ENCODE results near the gene SYNJ2. TPM values are rescaled to one million over a fixed set of nuclear protein-coding genes. Genes with fewer than 3 reads are reported as not detected.

SYNJ2 gene
- total and polyA plus RNA-seq, 2 donors (not counting 3 experiments of a cell fraction or from before 2014, with no cell fraction given): 35.1 to 78.2 TPM

DNA sequence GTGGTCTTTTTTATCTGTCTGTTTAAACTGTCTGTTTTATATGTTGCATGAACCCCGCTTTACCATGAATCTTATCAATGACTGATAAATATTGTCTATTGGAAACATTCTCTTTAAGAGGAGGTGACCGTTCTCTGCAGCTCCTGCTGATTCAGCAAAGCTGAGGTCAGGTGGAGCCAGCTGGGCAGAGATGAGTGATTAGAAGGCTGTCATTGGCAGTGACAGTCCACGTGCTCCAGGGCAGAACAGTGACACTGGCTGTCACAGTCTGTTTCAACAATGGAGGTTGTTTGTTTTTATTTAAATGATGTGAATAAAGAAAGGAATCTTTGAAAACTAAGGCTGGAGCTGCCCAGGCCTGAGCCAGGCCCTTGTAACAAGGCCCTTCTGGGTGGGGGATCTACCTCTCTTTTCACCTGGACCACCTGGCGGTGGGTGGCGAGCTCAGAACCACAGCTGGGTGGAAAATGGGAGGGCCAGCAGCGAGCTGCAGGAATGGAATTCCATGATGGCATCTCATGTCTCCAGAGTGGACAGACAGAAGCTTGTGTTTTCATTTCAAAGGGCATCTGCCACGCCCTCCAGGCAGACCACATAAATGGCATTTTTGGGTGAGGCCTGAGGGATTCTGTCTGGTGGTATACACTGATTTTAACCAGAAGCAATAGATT is 12.6 kb downstream of the SYNJ2 start:
- peaks cover 99% of the 10 kb centered on the region for H3K79me2 ChIP-seq (ENCODE audit: control insufficient read depth, insufficient read depth, low read length)
- H3K27me3 ChIP-seq (ENCODE audit: control insufficient read depth in 2 of 2, insufficient read depth in 2 of 2, low read length in 2 of 2): no peaks in the 10 kb centered on the region
- H3K9me1 ChIP-seq (replicated peaks; ENCODE audit: control insufficient read depth, extremely low read depth, insufficient read depth, low read length): no peaks in the 10 kb centered on the region
- CTCF ChIA-PET: interaction anchor here (0.6 to 3.5 kb wide), 7 partner anchors 9 to 287 kb away, joined by 3 to 17 read pairs (median 4); partner anchors contain the start of gene SYNJ2
- no peak for TF ChIP-seq GATA2 (IDR thresholded peaks at IDR 0.05; ENCODE audit: insufficient read depth, insufficient read length, low read depth, low read length)
- TF ChIP-seq, protein P1, sequence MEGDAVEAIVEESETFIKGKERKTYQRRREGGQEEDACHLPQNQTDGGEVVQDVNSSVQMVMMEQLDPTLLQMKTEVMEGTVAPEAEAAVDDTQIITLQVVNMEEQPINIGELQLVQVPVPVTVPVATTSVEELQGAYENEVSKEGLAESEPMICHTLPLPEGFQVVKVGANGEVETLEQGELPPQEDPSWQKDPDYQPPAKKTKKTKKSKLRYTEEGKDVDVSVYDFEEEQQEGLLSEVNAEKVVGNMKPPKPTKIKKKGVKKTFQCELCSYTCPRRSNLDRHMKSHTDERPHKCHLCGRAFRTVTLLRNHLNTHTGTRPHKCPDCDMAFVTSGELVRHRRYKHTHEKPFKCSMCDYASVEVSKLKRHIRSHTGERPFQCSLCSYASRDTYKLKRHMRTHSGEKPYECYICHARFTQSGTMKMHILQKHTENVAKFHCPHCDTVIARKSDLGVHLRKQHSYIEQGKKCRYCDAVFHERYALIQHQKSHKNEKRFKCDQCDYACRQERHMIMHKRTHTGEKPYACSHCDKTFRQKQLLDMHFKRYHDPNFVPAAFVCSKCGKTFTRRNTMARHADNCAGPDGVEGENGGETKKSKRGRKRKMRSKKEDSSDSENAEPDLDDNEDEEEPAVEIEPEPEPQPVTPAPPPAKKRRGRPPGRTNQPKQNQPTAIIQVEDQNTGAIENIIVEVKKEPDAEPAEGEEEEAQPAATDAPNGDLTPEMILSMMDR (IDR thresholded peaks at IDR 0.05; ENCODE audit: extremely low read depth in 1 of 2, insufficient read depth in 1 of 2, low read depth in 1 of 2, low read length in 2 of 2): no peak
- no peak for TF ChIP-seq FOS (IDR thresholded peaks at IDR 0.05; ENCODE audit: borderline replicate concordance, insufficient read depth, low read length)
- no peak for TF ChIP-seq MYC (IDR thresholded peaks at IDR 0.05; ENCODE audit: low read depth, low read length)
- no peak for TF ChIP-seq JUN (IDR thresholded peaks at IDR 0.05; ENCODE audit: borderline replicate concordance, insufficient read depth, insufficient read length, low read depth)
- TF ChIP-seq POLR2AphosphoS5 (IDR thresholded peaks at IDR 0.05; ENCODE audit: insufficient read depth, low read depth, low read length): no peak
- no peak for TF ChIP-seq POLR2A (IDR thresholded peaks at IDR 0.05; ENCODE audit: low read depth, low read length)
- TF ChIP-seq, protein P2, sequence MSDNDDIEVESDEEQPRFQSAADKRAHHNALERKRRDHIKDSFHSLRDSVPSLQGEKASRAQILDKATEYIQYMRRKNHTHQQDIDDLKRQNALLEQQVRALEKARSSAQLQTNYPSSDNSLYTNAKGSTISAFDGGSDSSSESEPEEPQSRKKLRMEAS (IDR thresholded peaks at IDR 0.05; ENCODE audit: insufficient read depth, insufficient read length): no peak
- TF ChIP-seq EZH2 (IDR thresholded peaks at IDR 0.05; ENCODE audit: borderline replicate concordance, low read depth, low read length, severe bottlenecking): no peak
- no peaks in the 10 kb centered on the region for H4K20me1 ChIP-seq (replicated peaks; ENCODE audit: control insufficient read depth, extremely low read depth, insufficient read depth, low read length)
- H2AFZ ChIP-seq (ENCODE audit: low read depth, low read length): no peak overlapping the region
- H3K9me3 ChIP-seq (replicated peaks; ENCODE audit: control insufficient read depth, insufficient read depth, low read length): no peaks in the 10 kb centered on the region
- no peak overlapping the region for H3K9ac ChIP-seq (replicated peaks; ENCODE audit: extremely low read depth, insufficient read depth, low read length)
- FAIRE-seq (no peak), DNase-seq (ENCODE audit: low read depth, low spot score) (no peak)
- BruUV-seq (replicated peaks): no TSS peak
- POLR2A ChIA-PET: interaction anchor here (0.6 to 1.1 kb wide), 2 partner anchors 9 to 36 kb away, joined by 4 to 5 read pairs; no protein-coding TSS in a partner anchor
- H3K36me3 ChIP-seq (ENCODE audit: control insufficient read depth in 2 of 2, extremely low read depth in 1 of 2, insufficient read depth in 2 of 2, low read length in 2 of 2): peaks cover 0 to 4% of the 10 kb centered on the region in 2 experiments
- H3K27ac ChIP-seq (ENCODE audit: insufficient read depth, low read depth, low read length): no peak overlapping the region
- dilution Hi-C loops (cut with MboI; ENCODE audit: extremely low pct_ligation_motif_present, low sequenced_read_pairs) (no loop called here), intact Hi-C loops (cut with micrococcal nuclease) (no loop called here)
- H3K4me1 ChIP-seq (ENCODE audit: control insufficient read depth, extremely low read depth, insufficient read depth, low read length): peaks cover 26% of the 10 kb centered on the region
- H3K4me2 ChIP-seq (ENCODE audit: insufficient read depth, low read length): no peak overlapping the region
- no peak overlapping the region for H3K4me3 ChIP-seq (replicated peaks in 1 of 3; ENCODE audit: insufficient read depth in 1 of 3, low read depth in 1 of 3, low read length in 3 of 3)
